WTC11 (cell line): ENCODE measurements around the gene CD101. TPM values are rescaled to one million over a fixed set of nuclear protein-coding genes. Genes with fewer than 3 reads are reported as not detected.

Source experiments
- ATAC-seq: fragments of 200-7000 bp; cut with Tn5 transposase; 2 replicates; pipeline ENCODE4 v1.10.0; 2021; ENCODE audit warnings: mild to moderate bottlenecking, moderate library complexity
- CTCF ChIA-PET: fragments of 300-600 bp; sonication (Branson Sonifier 250); formaldehyde crosslinking; loops from one replicate; lab custom pipeline; 2021; ENCODE audit warnings: antibody characterized with exemption; lab: Charles Lee
- POLR2A ChIA-PET: fragments of 350-600 bp; sonication (Branson Sonifier 250); formaldehyde crosslinking; loops from one replicate; lab custom pipeline; 2021; ENCODE audit warnings: antibody characterized with exemption; lab: Charles Lee
- DNase-seq: peaks from one replicate; pipeline ENCODE4 v3.0.0; 2021; ENCODE audit warnings: low spot score
- H3K27ac Mint-ChIP-seq: 2 replicates; pipeline ENCODE4 v1.8.0; 2021; ENCODE audit warnings: mixed read lengths
- H3K27me3 Mint-ChIP-seq: 2 replicates; pipeline ENCODE4 v1.8.0; 2021; ENCODE audit warnings: low read depth, mild to moderate bottlenecking, moderate library complexity, mixed read lengths
- H3K36me3 Mint-ChIP-seq: 2 replicates; pipeline ENCODE4 v1.8.0; 2021; ENCODE audit warnings: mixed read lengths
- H3K4me1 Mint-ChIP-seq: 2 replicates; pipeline ENCODE4 v1.8.0; 2022; ENCODE audit warnings: mixed read lengths
- H3K4me3 Mint-ChIP-seq: 2 replicates; pipeline ENCODE4 v1.8.0; 2021; ENCODE audit warnings: mild to moderate bottlenecking, moderate library complexity, mixed read lengths
- H3K9me3 Mint-ChIP-seq: 2 replicates; pipeline ENCODE4 v1.8.0; 2021; ENCODE audit warnings: mixed read lengths
- AR ChIP-seq: fragments of 250-450 bp; sonication (Bioruptor Pico); IDR thresholded peaks from 2 replicates; pipeline ENCODE4 v1.9.0; 2021; ENCODE audit warnings: mild to moderate bottlenecking
- ATF2 ChIP-seq: sonication (generic); formaldehyde crosslinking; IDR thresholded peaks from 2 replicates; pipeline ENCODE4 v1.8.1; 2022; ENCODE audit warnings: low read depth, missing genetic modification reagents, borderline replicate concordance
- E2F1 ChIP-seq: sonication (generic); formaldehyde crosslinking; IDR thresholded peaks from 2 replicates; pipeline ENCODE4 v1.8.0; 2022; ENCODE audit warnings: mild to moderate bottlenecking, missing genetic modification reagents
- FOXK1 ChIP-seq: sonication (generic); formaldehyde crosslinking; IDR thresholded peaks from 2 replicates; pipeline ENCODE4 v1.8.0; 2022; ENCODE audit warnings: mild to moderate bottlenecking, moderate library complexity, missing genetic modification reagents
- FOXP1 ChIP-seq: sonication (generic); formaldehyde crosslinking; IDR thresholded peaks from 2 replicates; pipeline ENCODE4 v1.8.0; 2022; ENCODE audit warnings: missing genetic modification reagents, mild to moderate bottlenecking, moderate library complexity, borderline replicate concordance
- GRHL2 ChIP-seq: fragments of 250-450 bp; sonication (Bioruptor Pico); IDR thresholded peaks from 2 replicates; pipeline ENCODE4 v1.8.0; 2022; ENCODE audit warnings: mild to moderate bottlenecking, moderate library complexity; ENCODE audit not compliant: insufficient replicate concordance, severe bottlenecking
- MAX ChIP-seq: sonication (generic); formaldehyde crosslinking; IDR thresholded peaks from 2 replicates; pipeline ENCODE4 v1.8.0; 2022; ENCODE audit warnings: mild to moderate bottlenecking, missing genetic modification reagents
- NR2C2 ChIP-seq: sonication (generic); formaldehyde crosslinking; IDR thresholded peaks from 2 replicates; pipeline ENCODE4 v1.8.0; 2022; ENCODE audit warnings: mild to moderate bottlenecking, missing genetic modification reagents
- OVOL2 ChIP-seq: fragments of 250-450 bp; sonication (Bioruptor Pico); IDR thresholded peaks from 2 replicates; pipeline ENCODE4 v1.9.0; 2021; ENCODE audit warnings: mild to moderate bottlenecking, borderline replicate concordance
- RELA ChIP-seq: sonication (generic); formaldehyde crosslinking; IDR thresholded peaks from 2 replicates; pipeline ENCODE4 v1.8.1; 2022; ENCODE audit warnings: missing genetic modification reagents, mild to moderate bottlenecking, borderline replicate concordance
- ZNF232 ChIP-seq: sonication (generic); formaldehyde crosslinking; IDR thresholded peaks from 2 replicates; pipeline ENCODE4 v1.8.0; 2022; ENCODE audit warnings: mild to moderate bottlenecking, missing genetic modification reagents
- ZNF263 ChIP-seq: sonication (generic); formaldehyde crosslinking; IDR thresholded peaks from 2 replicates; pipeline ENCODE4 v1.8.1; 2022; ENCODE audit warnings: low read depth, mild to moderate bottlenecking, moderate library complexity, missing genetic modification reagents
- ZNF281 ChIP-seq: sonication (generic); formaldehyde crosslinking; IDR thresholded peaks from 2 replicates; pipeline ENCODE4 v1.8.0; 2023; ENCODE audit warnings: mild to moderate bottlenecking, missing genetic modification reagents
- ZNF423 ChIP-seq: fragments of 250-450 bp; sonication (Bioruptor Pico); IDR thresholded peaks from 2 replicates; pipeline ENCODE4 v2.1.2; 2022; ENCODE audit warnings: mild to moderate bottlenecking, moderate library complexity
- ZNF532 ChIP-seq: fragments of 250-450 bp; sonication (Bioruptor Pico); IDR thresholded peaks from 2 replicates; pipeline ENCODE4 v1.9.0; 2021; ENCODE audit warnings: mild to moderate bottlenecking, borderline replicate concordance
- ZNF671 ChIP-seq: fragments of 250-450 bp; sonication (Bioruptor Pico); IDR thresholded peaks from 2 replicates; pipeline ENCODE4 v1.8.0; 2021; ENCODE audit warnings: mild to moderate bottlenecking
- ZSCAN18 ChIP-seq: fragments of 250-450 bp; sonication (Bioruptor Pico); IDR thresholded peaks from 2 replicates; pipeline ENCODE4 v2.1.2; 2022; ENCODE audit warnings: mild to moderate bottlenecking, moderate library complexity
- total RNA-seq: library from RNA; stranded (reverse); gene quantifications from 3 replicates; pipeline ENCODE4 v1.2.3, GENCODE V29; 2021

CD101 gene
- total RNA-seq, 1 experiment from 2014 or later, result 1.4 TPM

- CTCF ChIA-PET, result no interaction called here
- TF ChIP-seq MAX (CRISPR knock-in tag), result no peak
- no peak for ATAC-seq
- Mint-ChIP-seq H3K4me1 (peaks cover 39% of the 10 kb centered on the region), H3K36me3 (no peaks in the 10 kb centered on the region), H3K4me3 (no peak overlapping the region), H3K9me3 (peaks cover 6% of the 10 kb centered on the region), H3K27me3 (no peaks in the 10 kb centered on the region), H3K27ac (no peak overlapping the region)
- POLR2A ChIA-PET, result no interaction called here
- no peak for DNase-seq
These were observed 1.4 kb upstream of the CD101 start for GRCh38 chr1:117000142-117000541.

- Mint-ChIP-seq H3K27ac (peak overlapping the region; percentile 22), H3K4me1 (peaks cover 42% of the 10 kb centered on the region), H3K27me3 (no peaks in the 10 kb centered on the region), H3K9me3 (no peaks in the 10 kb centered on the region)
- DNase-seq, result no peak
- CTCF ChIA-PET, result interaction anchor here (0.5 to 0.6 kb wide), 2 partner anchors 36 to 447 kb away, joined by 3 to 6 read pairs; no protein-coding TSS in a partner anchor
- TF ChIP-seq ZSCAN18 (CRISPR knock-in tag) (no peak), ZNF281 (CRISPR knock-in tag) (no peak), ZNF671 (no peak), ZNF423 (no peak)
- TF ChIP-seq, all 79 proteins: peak for 0
- no peak overlapping the region for H3K4me3 Mint-ChIP-seq
- H3K36me3 Mint-ChIP-seq, result no peaks in the 10 kb centered on the region
- ATAC-seq, result peak; percentile 78
- POLR2A ChIA-PET, result no interaction called here
These were observed 1.8 kb downstream of the CD101 start for GRCh38 chr1:117003223-117003875.

- no peaks in the 10 kb centered on the region; the same call in 1 of the 2 replicates for H3K36me3 Mint-ChIP-seq
- H3K4me3 Mint-ChIP-seq, result no peak overlapping the region
- DNase-seq (no peak), ATAC-seq (no peak)
- H3K27me3 Mint-ChIP-seq, result no peaks in the 10 kb centered on the region
- H3K9me3 Mint-ChIP-seq, result no peaks in the 10 kb centered on the region
- peaks cover 47% of the 10 kb centered on the region for H3K4me1 Mint-ChIP-seq
- H3K27ac Mint-ChIP-seq, result no peak overlapping the region
- ChIA-PET POLR2A (no interaction called here), CTCF (interaction anchor here (0.9 kb wide), 1 partner anchor 270 kb away, joined by 3 read pairs; no protein-coding TSS in a partner anchor)
- no peak for TF ChIP-seq FOXK1 (CRISPR knock-in tag)
- no peak for TF ChIP-seq RELA (CRISPR knock-in tag)
- TF ChIP-seq ATF2 (CRISPR knock-in tag), result no peak
- TF ChIP-seq NR2C2, result no peak
- TF ChIP-seq AR (CRISPR knock-in tag), result no peak
- TF ChIP-seq OVOL2 (CRISPR knock-in tag), result no peak
- no peak for TF ChIP-seq ZNF263 (CRISPR knock-in tag)
- TF ChIP-seq ZNF232 (CRISPR knock-in tag), result no peak
- TF ChIP-seq FOXP1 (CRISPR knock-in tag), result no peak
- TF ChIP-seq ZNF532, result no peak
- TF ChIP-seq GRHL2 (CRISPR knock-in tag), result no peak
- TF ChIP-seq E2F1 (CRISPR knock-in tag), result no peak
These were observed 6.1 kb downstream of the CD101 start for GRCh38 chr1:117007719-117008013.
